Measurements from ENCODE around the gene ZNF423.

GRCh38 chr16:49773534-49774475, 82.1 kb downstream of the ZNF423 start:
- TF ChIP-seq CTBP1 (IDR thresholded peaks at IDR 0.05; ENCODE audit: borderline replicate concordance) (no peak), BHLHE40 (IDR thresholded peaks at IDR 0.05; ENCODE audit: borderline replicate concordance) (no peak), SP1 (IDR thresholded peaks at IDR 0.05) (no peak), HDGF (IDR thresholded peaks at IDR 0.05; ENCODE audit: borderline replicate concordance) (no peak), FOXK2 (IDR thresholded peaks at IDR 0.05) (no peak), ARNT (IDR thresholded peaks at IDR 0.05) (no peak)
